ENCODE measurements around the gene BEGAIN. TPM values are rescaled to one million over a fixed set of nuclear protein-coding genes. Genes with fewer than 3 reads are reported as not detected.
A peak's percentile ranks its signal among the peaks of the same experiment; 100 is the strongest.

Gene BEGAIN, protein sequence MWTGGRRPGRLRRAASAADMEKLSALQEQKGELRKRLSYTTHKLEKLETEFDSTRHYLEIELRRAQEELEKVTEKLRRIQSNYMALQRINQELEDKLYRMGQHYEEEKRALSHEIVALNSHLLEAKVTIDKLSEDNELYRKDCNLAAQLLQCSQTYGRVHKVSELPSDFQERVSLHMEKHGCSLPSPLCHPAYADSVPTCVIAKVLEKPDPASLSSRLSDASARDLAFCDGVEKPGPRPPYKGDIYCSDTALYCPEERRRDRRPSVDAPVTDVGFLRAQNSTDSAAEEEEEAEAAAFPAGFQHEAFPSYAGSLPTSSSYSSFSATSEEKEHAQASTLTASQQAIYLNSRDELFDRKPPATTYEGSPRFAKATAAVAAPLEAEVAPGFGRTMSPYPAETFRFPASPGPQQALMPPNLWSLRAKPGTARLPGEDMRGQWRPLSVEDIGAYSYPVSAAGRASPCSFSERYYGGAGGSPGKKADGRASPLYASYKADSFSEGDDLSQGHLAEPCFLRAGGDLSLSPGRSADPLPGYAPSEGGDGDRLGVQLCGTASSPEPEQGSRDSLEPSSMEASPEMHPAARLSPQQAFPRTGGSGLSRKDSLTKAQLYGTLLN
- polyA plus RNA-seq = 10 to 100 TPM in 1 of 4 donors, 1 to 10 TPM in 3; 1.3 to 13.5 (median 5.1) TPM
- long read RNA-seq, donor 1 = 0 reads
- long read RNA-seq, donor 2 = 0 reads
- long read RNA-seq, donor 3 = 0 reads
- long read RNA-seq, donor 4 = 0 reads
- long read RNA-seq, donor 5 = 0 reads
- long read RNA-seq, donor 6, full-length matches to known transcripts = 2 of 2 reads
- long read RNA-seq, donor 6, partial matches to known transcripts = 0 of 2 reads
- long read RNA-seq, donor 6, other reads (novel, unspliced or antisense) = 0 of 2 reads
- long read RNA-seq, donor 7 = 0 reads
- long read RNA-seq, donor 8 = 0 reads
- long read RNA-seq, donor 9 = 0 reads
- long read RNA-seq, donor 10, partial matches to known transcripts = 0 of 1 reads
- long read RNA-seq, donor 10, other reads (novel, unspliced or antisense) = 0 of 1 reads

DNA sequence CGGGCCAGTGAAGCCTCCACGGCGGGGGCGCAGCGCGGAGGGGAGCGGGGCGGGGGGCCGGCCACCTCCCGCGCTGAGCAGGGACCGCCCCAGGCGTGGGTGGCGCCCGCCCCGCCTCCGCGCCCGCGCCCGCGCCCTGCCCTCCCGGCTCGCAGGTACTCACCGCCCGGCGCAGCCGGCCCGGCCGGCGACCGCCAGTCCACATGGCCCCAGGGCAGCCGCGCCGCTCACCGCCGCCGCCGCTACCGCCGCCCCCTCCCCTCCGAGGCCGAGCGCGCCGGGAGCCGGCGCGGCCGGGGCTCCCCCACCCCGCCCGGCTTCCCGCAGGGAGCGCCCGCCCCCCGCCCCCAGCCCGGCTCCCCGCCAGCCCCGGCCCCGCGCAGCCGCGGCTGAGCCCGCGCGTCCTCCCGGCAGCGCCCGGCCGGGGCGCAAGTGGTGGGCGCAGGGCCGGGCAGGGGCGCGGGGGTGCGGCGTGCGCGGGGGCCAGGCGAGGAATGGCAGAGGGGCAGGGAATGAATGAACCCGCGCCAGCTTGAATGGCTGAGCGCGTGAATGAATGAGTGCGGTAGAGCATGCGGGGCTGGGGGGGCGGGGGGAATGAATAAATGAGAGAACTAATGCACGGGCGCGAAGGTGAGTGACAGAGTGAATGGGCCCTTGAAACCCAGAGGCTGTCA is at the start of gene BEGAIN:
TSS of gene BEGAIN (minus strand) at position 332 of the 677 bp plus-strand sequence. CDS start at position 205, 127 bp downstream.
- FAIRE-seq (no peak), DNase-seq (peak in 1 of 2 donors; percentile 5)
- Histone ChIP-seq H3K9me3 (ENCODE audit: control insufficient read depth in 2 of 2, insufficient read depth in 1 of 2, low read depth in 1 of 2, low read length in 1 of 2) (no peaks in the 10 kb centered on the region), H3K36me3 (ENCODE audit: control insufficient read depth in 3 of 3, insufficient read depth in 2 of 3, low read depth in 1 of 3, low read length in 3 of 3) (no peaks in the 10 kb centered on the region), H3K4me1 (ENCODE audit: control insufficient read depth in 3 of 3, insufficient read depth in 2 of 3, low read depth in 1 of 3, low read length in 2 of 3) (no peaks in the 10 kb centered on the region), H3K27ac (ENCODE audit: low read depth in 1 of 3, low read length in 2 of 3) (no peak within 1 kb of the TSS), H3K4me3 (ENCODE audit: low read depth in 1 of 3, low read length in 3 of 3) (peak within 1 kb of the TSS; percentile 22 to 45 (median 41)), H3K27me3 (ENCODE audit: control insufficient read depth in 3 of 3, insufficient read depth in 3 of 3, low read length in 3 of 3) (peaks cover 0 to 42% (median 13%) of the 10 kb centered on the region in 3 donors)
- 0 to 3% (median 2%) methylated on average over 24 to 90 of the region's 90 CpGs for WGBS, 3 donors

DNA sequence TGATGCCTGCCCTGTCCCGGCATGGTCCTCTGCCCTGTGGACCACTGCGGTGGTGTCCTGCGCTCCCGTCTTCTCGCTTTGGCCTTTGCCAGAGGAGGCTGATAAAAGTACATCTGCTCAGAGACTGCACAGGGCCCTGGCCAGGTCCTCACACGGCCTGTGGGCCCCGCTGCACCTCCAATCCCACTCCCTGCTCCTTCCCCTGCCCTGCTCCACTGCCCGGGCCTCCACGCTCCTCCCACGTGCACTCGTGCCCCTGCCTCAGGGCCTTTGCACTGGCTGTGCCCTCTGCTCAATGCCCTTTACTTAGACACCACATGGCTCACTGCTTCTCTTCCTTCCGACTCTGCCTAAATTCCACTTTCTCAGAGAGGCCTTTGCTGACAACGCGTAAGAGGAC is 49.3 kb upstream of the BEGAIN start:
- DNase-seq (no peak), FAIRE-seq (no peak)
- no peak overlapping the region for H3K4me3 ChIP-seq (ENCODE audit: low read depth in 1 of 3, low read length in 3 of 3)
- no peak overlapping the region for H3K27ac ChIP-seq (ENCODE audit: low read depth in 1 of 3, low read length in 2 of 3)
- H3K36me3 ChIP-seq (ENCODE audit: control insufficient read depth in 3 of 3, insufficient read depth in 2 of 3, low read depth in 1 of 3, low read length in 3 of 3) = no peaks in the 10 kb centered on the region
- H3K4me1 ChIP-seq (ENCODE audit: control insufficient read depth in 3 of 3, insufficient read depth in 2 of 3, low read depth in 1 of 3, low read length in 2 of 3) = peaks cover 0 to 3% (median 0%) of the 10 kb centered on the region in 3 donors
- H3K9me3 ChIP-seq (ENCODE audit: control insufficient read depth in 2 of 2, insufficient read depth in 1 of 2, low read depth in 1 of 2, low read length in 1 of 2) = no peaks in the 10 kb centered on the region
- WGBS, 3 donors = 91 to 94% (median 94%) methylated on average over 14 of the region's 14 CpGs
- peaks cover 0 to 13% (median 0%) of the 10 kb centered on the region in 3 donors for H3K27me3 ChIP-seq (ENCODE audit: control insufficient read depth in 3 of 3, insufficient read depth in 3 of 3, low read length in 3 of 3)

DNA sequence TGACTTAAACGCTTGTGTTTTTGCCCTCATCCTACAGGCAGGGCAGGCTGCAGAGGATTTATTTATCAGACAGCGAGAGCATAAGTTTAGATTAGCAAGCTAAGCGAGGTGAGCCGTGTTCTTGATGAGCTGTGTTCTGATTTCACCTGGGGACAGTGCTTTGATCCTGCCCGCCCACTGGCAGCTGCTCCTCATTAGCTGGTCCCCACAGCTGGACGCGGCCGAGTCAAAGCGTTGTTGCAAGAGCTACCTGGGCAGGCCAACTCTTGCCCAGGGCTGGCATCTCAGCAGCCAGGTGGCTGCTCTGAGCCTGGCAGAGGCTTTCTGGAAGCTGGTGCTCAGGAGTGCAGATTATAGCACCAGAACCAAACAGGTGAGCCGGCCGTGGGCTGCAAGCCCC is 46.8 kb upstream of the BEGAIN start:
- Histone ChIP-seq H3K36me3 (ENCODE audit: control insufficient read depth in 3 of 3, insufficient read depth in 2 of 3, low read depth in 1 of 3, low read length in 3 of 3) (no peaks in the 10 kb centered on the region), H3K27me3 (ENCODE audit: control insufficient read depth in 3 of 3, insufficient read depth in 3 of 3, low read length in 3 of 3) (peaks cover 0 to 13% (median 2%) of the 10 kb centered on the region in 3 donors), H3K4me1 (ENCODE audit: control insufficient read depth in 3 of 3, insufficient read depth in 2 of 3, low read depth in 1 of 3, low read length in 2 of 3) (no peaks in the 10 kb centered on the region), H3K27ac (ENCODE audit: low read depth in 1 of 3, low read length in 2 of 3) (no peak overlapping the region), H3K4me3 (ENCODE audit: low read depth in 1 of 3, low read length in 3 of 3) (no peak overlapping the region), H3K9me3 (ENCODE audit: control insufficient read depth in 2 of 2, insufficient read depth in 1 of 2, low read depth in 1 of 2, low read length in 1 of 2) (no peaks in the 10 kb centered on the region)
- 27 to 73% (median 31%) methylated on average over 11 of the region's 11 CpGs for WGBS, 3 donors
- no peak for DNase-seq
- no peak for FAIRE-seq

DNA sequence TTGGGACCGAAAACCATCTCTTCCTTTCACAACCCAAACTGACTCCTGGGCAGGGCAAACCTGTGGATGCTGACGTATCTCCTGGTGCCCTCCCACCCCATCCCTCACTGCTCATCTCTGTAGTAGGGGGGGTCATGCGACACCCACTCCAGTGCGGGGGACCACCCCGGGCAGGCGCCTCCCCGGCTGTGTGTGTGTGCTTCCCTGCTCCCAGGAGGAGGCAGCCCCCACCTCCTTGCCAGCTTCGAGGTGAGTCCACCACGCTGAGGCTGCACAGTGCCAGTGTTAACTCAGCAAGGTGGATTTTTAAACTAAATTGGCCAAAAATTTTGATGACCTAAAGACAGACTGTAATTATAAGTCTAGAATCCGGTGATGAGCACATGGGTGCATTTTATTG is 46.2 kb upstream of the BEGAIN start:
- DNase-seq (no peak), FAIRE-seq (no peak)
- Histone ChIP-seq H3K9me3 (ENCODE audit: control insufficient read depth in 2 of 2, insufficient read depth in 1 of 2, low read depth in 1 of 2, low read length in 1 of 2) (no peaks in the 10 kb centered on the region), H3K4me1 (ENCODE audit: control insufficient read depth in 3 of 3, insufficient read depth in 2 of 3, low read depth in 1 of 3, low read length in 2 of 3) (no peaks in the 10 kb centered on the region), H3K27me3 (ENCODE audit: control insufficient read depth in 3 of 3, insufficient read depth in 3 of 3, low read length in 3 of 3) (peaks cover 0 to 13% (median 2%) of the 10 kb centered on the region in 3 donors), H3K4me3 (ENCODE audit: low read depth in 1 of 3, low read length in 3 of 3) (no peak overlapping the region), H3K27ac (ENCODE audit: low read depth in 1 of 3, low read length in 2 of 3) (no peak overlapping the region), H3K36me3 (ENCODE audit: control insufficient read depth in 3 of 3, insufficient read depth in 2 of 3, low read depth in 1 of 3, low read length in 3 of 3) (no peaks in the 10 kb centered on the region)
- 77 to 85% (median 84%) methylated on average over 10 of the region's 10 CpGs for WGBS, 3 donors

DNA sequence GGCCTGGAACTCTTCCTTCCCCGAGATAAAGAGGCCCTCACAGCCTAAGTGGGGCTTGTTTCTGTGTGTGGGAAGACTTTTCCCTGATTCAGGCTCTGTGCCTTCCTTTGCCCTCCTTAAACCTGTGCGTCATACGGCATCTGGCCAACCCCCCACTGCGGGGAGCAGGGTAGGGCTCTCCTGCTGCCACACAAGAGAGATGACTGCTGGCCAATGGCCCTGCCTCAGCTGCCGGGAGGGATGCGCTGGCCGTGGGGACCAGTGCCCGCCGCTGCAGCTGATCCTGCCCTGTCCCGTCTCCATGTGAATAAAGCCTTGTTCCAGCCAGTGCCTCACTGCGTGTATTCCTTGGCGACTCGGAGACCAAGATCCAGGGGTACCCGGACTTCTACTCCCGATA is 42.5 kb upstream of the BEGAIN start:
- Histone ChIP-seq H3K9me3 (ENCODE audit: control insufficient read depth in 2 of 2, insufficient read depth in 1 of 2, low read depth in 1 of 2, low read length in 1 of 2) (no peaks in the 10 kb centered on the region), H3K27ac (ENCODE audit: low read depth in 1 of 3, low read length in 2 of 3) (no peak overlapping the region), H3K36me3 (ENCODE audit: control insufficient read depth in 3 of 3, insufficient read depth in 2 of 3, low read depth in 1 of 3, low read length in 3 of 3) (no peaks in the 10 kb centered on the region), H3K4me1 (ENCODE audit: control insufficient read depth in 3 of 3, insufficient read depth in 2 of 3, low read depth in 1 of 3, low read length in 2 of 3) (no peaks in the 10 kb centered on the region), H3K4me3 (ENCODE audit: low read depth in 1 of 3, low read length in 3 of 3) (no peak overlapping the region), H3K27me3 (ENCODE audit: control insufficient read depth in 3 of 3, insufficient read depth in 3 of 3, low read length in 3 of 3) (peaks cover 0 to 6% (median 2%) of the 10 kb centered on the region in 3 donors)
- WGBS, 3 donors = 82 to 86% (median 83%) methylated on average over 14 to 15 of the region's 15 CpGs
- DNase-seq (no peak), FAIRE-seq (no peak)

DNA sequence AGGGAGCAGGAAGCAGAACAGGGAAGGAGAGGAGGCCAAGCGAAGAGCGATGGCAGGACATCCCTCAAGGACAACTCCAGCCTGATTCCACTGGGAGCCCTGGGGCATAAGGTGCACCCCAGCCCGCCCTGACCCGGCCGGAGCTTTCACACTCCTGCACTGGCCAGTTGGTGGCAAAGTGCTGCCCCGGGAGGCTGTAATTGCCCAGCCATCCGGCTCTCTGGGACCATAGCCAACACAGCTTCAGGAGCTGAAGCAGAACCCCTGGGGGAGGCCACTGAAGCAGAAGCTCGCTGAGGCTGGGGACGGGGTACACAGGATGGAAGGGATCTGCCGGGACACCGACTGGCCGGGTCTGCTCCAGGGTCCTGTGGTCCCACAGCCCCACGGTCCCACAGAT is 41.9 kb upstream of the BEGAIN start:
- H3K4me1 ChIP-seq (ENCODE audit: control insufficient read depth in 3 of 3, insufficient read depth in 2 of 3, low read depth in 1 of 3, low read length in 2 of 3) = no peaks in the 10 kb centered on the region
- H3K36me3 ChIP-seq (ENCODE audit: control insufficient read depth in 3 of 3, insufficient read depth in 2 of 3, low read depth in 1 of 3, low read length in 3 of 3) = no peaks in the 10 kb centered on the region
- DNase-seq = no peak
- H3K27ac ChIP-seq (ENCODE audit: low read depth in 1 of 3, low read length in 2 of 3) = no peak overlapping the region
- H3K9me3 ChIP-seq (ENCODE audit: control insufficient read depth in 2 of 2, insufficient read depth in 1 of 2, low read depth in 1 of 2, low read length in 1 of 2) = no peaks in the 10 kb centered on the region
- no peak for FAIRE-seq
- 70 to 80% (median 80%) methylated on average over 13 of the region's 13 CpGs for WGBS, 3 donors
- peaks cover 0 to 7% (median 2%) of the 10 kb centered on the region in 3 donors for H3K27me3 ChIP-seq (ENCODE audit: control insufficient read depth in 3 of 3, insufficient read depth in 3 of 3, low read length in 3 of 3)
- H3K4me3 ChIP-seq (ENCODE audit: low read depth in 1 of 3, low read length in 3 of 3) = no peak overlapping the region

DNA sequence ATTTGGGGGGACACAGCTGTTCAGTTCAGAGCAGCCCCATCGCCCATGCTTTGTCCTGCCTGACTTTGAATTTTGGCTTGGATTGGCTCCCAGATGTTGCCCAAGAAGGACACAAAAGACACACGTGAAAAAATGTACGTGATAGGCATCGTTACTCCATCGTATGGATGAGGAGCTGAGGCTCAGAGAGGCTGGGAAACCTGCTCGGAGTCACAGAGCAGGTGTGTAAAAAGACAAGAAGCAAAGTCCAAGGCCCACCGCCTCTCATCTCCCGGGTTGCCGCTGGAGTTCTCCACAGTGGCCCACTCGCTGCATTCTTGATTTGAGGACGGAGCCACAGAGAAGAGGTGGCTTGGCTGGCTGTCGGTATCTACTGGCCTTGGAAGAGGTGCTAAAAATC is 41.0 kb upstream of the BEGAIN start:
- DNase-seq (no peak), FAIRE-seq (no peak)
- H3K9me3 ChIP-seq (ENCODE audit: control insufficient read depth in 2 of 2, insufficient read depth in 1 of 2, low read depth in 1 of 2, low read length in 1 of 2) = no peaks in the 10 kb centered on the region

DNA sequence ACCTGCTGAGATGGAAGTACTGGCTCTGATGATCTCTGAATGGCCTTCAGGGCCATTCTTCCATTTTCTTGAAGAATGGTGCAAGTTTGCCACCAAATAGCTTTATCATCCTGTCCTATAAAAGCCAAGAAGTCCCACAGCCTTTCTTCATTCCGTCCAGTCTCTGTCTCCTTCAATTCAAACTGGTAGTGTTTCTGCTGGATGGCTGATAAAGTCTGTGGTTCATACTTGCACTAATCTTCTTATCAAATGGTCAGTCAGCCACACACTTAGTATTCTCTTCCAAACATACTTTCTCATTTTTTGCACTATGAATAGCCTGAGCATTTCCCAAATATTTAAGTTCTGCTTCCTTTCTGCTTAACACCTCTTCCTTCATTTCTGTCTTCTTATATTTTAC is 39.4 kb upstream of the BEGAIN start:
- Histone ChIP-seq H3K27ac (ENCODE audit: low read depth in 1 of 3, low read length in 2 of 3) (no peak overlapping the region), H3K4me1 (ENCODE audit: control insufficient read depth in 3 of 3, insufficient read depth in 2 of 3, low read depth in 1 of 3, low read length in 2 of 3) (no peaks in the 10 kb centered on the region), H3K27me3 (ENCODE audit: control insufficient read depth in 3 of 3, insufficient read depth in 3 of 3, low read length in 3 of 3) (peaks cover 0 to 6% (median 2%) of the 10 kb centered on the region in 3 donors), H3K36me3 (ENCODE audit: control insufficient read depth in 3 of 3, insufficient read depth in 2 of 3, low read depth in 1 of 3, low read length in 3 of 3) (no peaks in the 10 kb centered on the region), H3K9me3 (ENCODE audit: control insufficient read depth in 2 of 2, insufficient read depth in 1 of 2, low read depth in 1 of 2, low read length in 1 of 2) (no peaks in the 10 kb centered on the region), H3K4me3 (ENCODE audit: low read depth in 1 of 3, low read length in 3 of 3) (no peak overlapping the region)
- DNase-seq (no peak), FAIRE-seq (no peak)
- WGBS, 3 donors = 64 to 90% (median 78%) methylated on average over 1 of the region's 1 CpG

More for the DNA sequence above, 41.0 kb upstream of the BEGAIN start:
- Histone ChIP-seq H3K36me3 (ENCODE audit: control insufficient read depth in 3 of 3, insufficient read depth in 2 of 3, low read depth in 1 of 3, low read length in 3 of 3) (no peaks in the 10 kb centered on the region), H3K27ac (ENCODE audit: low read depth in 1 of 3, low read length in 2 of 3) (no peak overlapping the region), H3K4me1 (ENCODE audit: control insufficient read depth in 3 of 3, insufficient read depth in 2 of 3, low read depth in 1 of 3, low read length in 2 of 3) (no peaks in the 10 kb centered on the region), H3K4me3 (ENCODE audit: low read depth in 1 of 3, low read length in 3 of 3) (no peak overlapping the region), H3K27me3 (ENCODE audit: control insufficient read depth in 3 of 3, insufficient read depth in 3 of 3, low read length in 3 of 3) (peaks cover 0 to 6% (median 2%) of the 10 kb centered on the region in 3 donors)
- WGBS, 3 donors = 80 to 87% (median 80%) methylated on average over 12 of the region's 12 CpGs

Measured in small intestine (tissue), 16 donors.